Keratinocyte (primary cell): Measurements from ENCODE around the gene AFAP1L1. TPM values are rescaled to one million over a fixed set of nuclear protein-coding genes. Genes with fewer than 3 reads are reported as not detected.

Source experiments
- DNase-seq: peaks from one replicate; pipeline ENCODE4 v3.0.0-alpha.2; 2011; ENCODE audit warnings: low read depth, missing footprints, low spot score
- FAIRE-seq: peaks from 2 replicates; lab custom pipeline; 2011; peaks lifted over from hg19 to GRCh38; lab: Jason Lieb, UNC
- H2AFZ ChIP-seq: 2 replicates; pipeline ENCODE4 v1.6.0; 2012; ENCODE audit warnings: low read length, control low read depth, inconsistent platforms; ENCODE audit not compliant: control insufficient read depth
- H3K27ac ChIP-seq: 2 replicates; pipeline ENCODE4 v1.5.1; 2011; ENCODE audit warnings: low read length; ENCODE audit not compliant: control insufficient read depth, insufficient read depth
- H3K27me3 ChIP-seq: 3 replicates; pipeline ENCODE4 v1.6.0; 2011; ENCODE audit warnings: low read length; ENCODE audit not compliant: control insufficient read depth, insufficient read depth; ENCODE audit errors: extremely low read depth
- H3K36me3 ChIP-seq, 2 experiments: 2 replicates in 1 of 2; 3 replicates in 1 of 2; pipeline ENCODE4 v1.5.1; 2011; ENCODE audit warnings: low read length in 2 of 2, mild to moderate bottlenecking in 1 of 2; ENCODE audit not compliant: control insufficient read depth in 2 of 2, insufficient read depth in 2 of 2; ENCODE audit errors: extremely low read depth in 1 of 2
- H3K4me1 ChIP-seq: 3 replicates; pipeline ENCODE4 v1.5.1; 2011; ENCODE audit warnings: low read length; ENCODE audit not compliant: control insufficient read depth, insufficient read depth; ENCODE audit errors: extremely low read depth
- H3K4me2 ChIP-seq: 3 replicates; pipeline ENCODE4 v1.6.0; 2011; ENCODE audit warnings: low read depth, low read length; ENCODE audit not compliant: control insufficient read depth, insufficient read depth; ENCODE audit errors: extremely low read depth
- H3K4me3 ChIP-seq, 3 experiments: fragments of 200-600 bp in 1 of 3; sonication (generic) in 1 of 3; 2 replicates in 2 of 3; 3 replicates in 1 of 3; pipeline ENCODE4 v1.5.1; 2011 to 2016; ENCODE audit warnings: low read length in 3 of 3, mild to moderate bottlenecking in 3 of 3, control low read depth in 2 of 3, inconsistent platforms in 1 of 3, low read depth in 1 of 3, mixed read lengths in 1 of 3, mixed run types in 1 of 3, moderate library complexity in 1 of 3; ENCODE audit not compliant: control insufficient read depth in 2 of 3, insufficient read depth in 2 of 3; ENCODE audit errors: extremely low read depth in 1 of 3
- H3K79me2 ChIP-seq: 2 replicates; pipeline ENCODE4 v1.6.0; 2012; ENCODE audit warnings: low read length; ENCODE audit not compliant: control insufficient read depth, insufficient read depth
- H3K9ac ChIP-seq: 3 replicates; pipeline ENCODE4 v1.6.0; 2011; ENCODE audit warnings: low read length; ENCODE audit not compliant: control insufficient read depth, insufficient read depth; ENCODE audit errors: extremely low read depth
- H3K9me1 ChIP-seq: 3 replicates; pipeline ENCODE4 v1.6.0; 2011; ENCODE audit warnings: low read length; ENCODE audit not compliant: control insufficient read depth, insufficient read depth; ENCODE audit errors: extremely low read depth
- H3K9me3 ChIP-seq: 2 replicates; pipeline ENCODE4 v1.5.1; 2012; ENCODE audit warnings: low read depth, low read length; ENCODE audit not compliant: control insufficient read depth
- H4K20me1 ChIP-seq: 3 replicates; pipeline ENCODE4 v1.6.0; 2011; ENCODE audit warnings: low read length; ENCODE audit not compliant: control insufficient read depth, insufficient read depth; ENCODE audit errors: extremely low read depth
- EZH2 ChIP-seq: IDR thresholded peaks from one replicate; pipeline ENCODE4 v1.6.1; 2012; ENCODE audit warnings: inconsistent platforms, mild to moderate bottlenecking, low read length, moderate library complexity
- dilution Hi-C: fragments of 300-500 bp; cut with MboI; formaldehyde crosslinking; loops from one replicate; pipeline ENCODE4 v1.7.0; 2020; ENCODE audit warnings: low sequenced_read_pairs; ENCODE audit not compliant: extremely low pct_ligation_motif_present
- polyA plus RNA-seq, 5 experiments: library from polyadenylated mRNA; depleted of rRNA in 3 of 5; stranded (reverse) in 3 of 5; stranded (forward) in 1 of 5; unstranded in 1 of 5; fragments of >200 nt; gene quantifications; 1 replicate in 1 of 5; 2 replicates in 3 of 5; 3 replicates in 1 of 5; pipeline versions ENCODE4 v1.2.1 to v1.2.3, GENCODE V29; 2011 to 2012; ENCODE audit warnings: missing spikeins in 2 of 5, low read depth in 1 of 5, low replicate concordance in 1 of 5
- TF ChIP-seq, protein P1 (sequence below), 3 experiments: IDR thresholded peaks in 1 of 3; conservative IDR thresholded peaks in 1 of 3; optimal IDR thresholded peaks in 1 of 3; 2 replicates in 2 of 3; 3 replicates in 1 of 3; pipeline versions ENCODE3 to v1.5.1; 2011; ENCODE audit warnings: low read length in 3 of 3, mild to moderate bottlenecking in 3 of 3, moderate library complexity in 2 of 3, control low read depth in 1 of 3, inconsistent platforms in 1 of 3; ENCODE audit not compliant: insufficient read depth in 2 of 3; ENCODE audit errors: extremely low read depth in 1 of 3

AFAP1L1 gene
- polyA plus RNA-seq, 1 donor (not counting 4 experiments of a cell fraction or from before 2014, with no cell fraction given): 4.6 TPM

DNA sequence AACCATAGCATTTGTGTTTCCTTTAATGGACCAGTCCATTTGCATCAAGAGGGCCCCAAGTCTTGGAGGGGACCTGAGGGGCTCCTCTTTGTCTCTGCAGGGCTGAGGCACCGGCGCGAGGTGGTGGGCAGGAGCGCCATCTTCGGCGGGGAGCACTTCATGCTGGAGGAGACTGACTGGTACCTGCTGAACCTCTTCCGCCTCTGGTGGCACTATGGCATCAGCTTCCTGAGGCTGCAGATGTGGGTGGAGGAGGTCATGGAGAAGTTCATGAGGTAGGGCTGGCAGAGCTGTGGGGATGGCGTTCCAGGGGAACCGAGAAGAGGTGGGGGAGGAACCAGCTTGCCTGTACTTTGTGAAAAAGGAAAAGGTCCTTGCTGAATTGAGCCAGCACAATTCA, 92.3 kb downstream of the AFAP1L1 start:
- H3K4me2 ChIP-seq: no peak overlapping the region
- no peaks in the 10 kb centered on the region for H3K79me2 ChIP-seq
- no peaks in the 10 kb centered on the region for H3K27me3 ChIP-seq
- DNase-seq (no peak), FAIRE-seq (no peak)
- no peak overlapping the region for H3K27ac ChIP-seq
- H3K9ac ChIP-seq: no peak overlapping the region
- TF ChIP-seq, protein P1, sequence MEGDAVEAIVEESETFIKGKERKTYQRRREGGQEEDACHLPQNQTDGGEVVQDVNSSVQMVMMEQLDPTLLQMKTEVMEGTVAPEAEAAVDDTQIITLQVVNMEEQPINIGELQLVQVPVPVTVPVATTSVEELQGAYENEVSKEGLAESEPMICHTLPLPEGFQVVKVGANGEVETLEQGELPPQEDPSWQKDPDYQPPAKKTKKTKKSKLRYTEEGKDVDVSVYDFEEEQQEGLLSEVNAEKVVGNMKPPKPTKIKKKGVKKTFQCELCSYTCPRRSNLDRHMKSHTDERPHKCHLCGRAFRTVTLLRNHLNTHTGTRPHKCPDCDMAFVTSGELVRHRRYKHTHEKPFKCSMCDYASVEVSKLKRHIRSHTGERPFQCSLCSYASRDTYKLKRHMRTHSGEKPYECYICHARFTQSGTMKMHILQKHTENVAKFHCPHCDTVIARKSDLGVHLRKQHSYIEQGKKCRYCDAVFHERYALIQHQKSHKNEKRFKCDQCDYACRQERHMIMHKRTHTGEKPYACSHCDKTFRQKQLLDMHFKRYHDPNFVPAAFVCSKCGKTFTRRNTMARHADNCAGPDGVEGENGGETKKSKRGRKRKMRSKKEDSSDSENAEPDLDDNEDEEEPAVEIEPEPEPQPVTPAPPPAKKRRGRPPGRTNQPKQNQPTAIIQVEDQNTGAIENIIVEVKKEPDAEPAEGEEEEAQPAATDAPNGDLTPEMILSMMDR (optimal IDR thresholded peaks at IDR 0.05 in 1 of 3, IDR thresholded peaks at IDR 0.05 in 1 of 3, conservative IDR thresholded peaks at IDR 0.05 in 1 of 3; ENCODE audit: extremely low read depth in 1 of 3, insufficient read depth in 2 of 3, low read length in 3 of 3): no peak
- TF ChIP-seq EZH2: no peak
- H3K36me3 ChIP-seq: no peaks in the 10 kb centered on the region
- dilution Hi-C loops: no loop called here
- no peaks in the 10 kb centered on the region for H4K20me1 ChIP-seq
- no peaks in the 10 kb centered on the region for H3K9me3 ChIP-seq
- H3K4me1 ChIP-seq: no peaks in the 10 kb centered on the region
- H3K9me1 ChIP-seq: no peaks in the 10 kb centered on the region
- no peak overlapping the region for H2AFZ ChIP-seq
- H3K4me3 ChIP-seq: no peak overlapping the region

DNA sequence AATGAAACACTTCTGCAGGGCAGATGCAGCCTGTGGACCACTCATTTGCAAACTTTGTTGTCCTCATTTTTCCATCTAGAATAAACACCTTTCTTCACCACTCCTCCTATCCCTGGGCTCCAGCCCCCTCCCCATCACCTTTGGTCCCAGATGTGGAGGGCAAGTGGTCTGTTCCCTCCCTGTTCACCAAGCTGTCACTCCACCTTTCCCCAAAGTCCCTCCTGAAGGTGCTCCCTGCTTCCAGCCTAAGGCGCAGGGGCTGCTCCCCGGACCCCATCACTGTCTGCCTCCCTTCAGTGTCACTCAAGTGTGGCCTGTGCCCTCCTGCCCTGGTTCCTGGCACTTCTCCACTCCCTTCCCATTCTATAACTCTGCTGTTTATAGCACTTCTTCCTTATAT, 93.1 kb downstream of the AFAP1L1 start:
- FAIRE-seq (no peak), DNase-seq (no peak)
- TF ChIP-seq, protein P1 (optimal IDR thresholded peaks at IDR 0.05 in 1 of 3, IDR thresholded peaks at IDR 0.05 in 1 of 3, conservative IDR thresholded peaks at IDR 0.05 in 1 of 3; ENCODE audit: extremely low read depth in 1 of 3, insufficient read depth in 2 of 3, low read length in 3 of 3): no peak
- no peak for TF ChIP-seq EZH2
- H3K27me3 ChIP-seq: no peaks in the 10 kb centered on the region
- H3K9ac ChIP-seq: no peak overlapping the region
- no peaks in the 10 kb centered on the region for H3K36me3 ChIP-seq
- no peaks in the 10 kb centered on the region for H4K20me1 ChIP-seq
- no peaks in the 10 kb centered on the region for H3K9me3 ChIP-seq
- no peaks in the 10 kb centered on the region for H3K4me1 ChIP-seq
- H3K27ac ChIP-seq: no peak overlapping the region
- no peak overlapping the region for H3K4me2 ChIP-seq
- dilution Hi-C loops: no loop called here
- H3K79me2 ChIP-seq: no peaks in the 10 kb centered on the region
- no peaks in the 10 kb centered on the region for H3K9me1 ChIP-seq
- no peak overlapping the region for H2AFZ ChIP-seq
- no peak overlapping the region for H3K4me3 ChIP-seq
